ENCODE measurements around the gene RBM7.

The RBM7 gene

DNA sequence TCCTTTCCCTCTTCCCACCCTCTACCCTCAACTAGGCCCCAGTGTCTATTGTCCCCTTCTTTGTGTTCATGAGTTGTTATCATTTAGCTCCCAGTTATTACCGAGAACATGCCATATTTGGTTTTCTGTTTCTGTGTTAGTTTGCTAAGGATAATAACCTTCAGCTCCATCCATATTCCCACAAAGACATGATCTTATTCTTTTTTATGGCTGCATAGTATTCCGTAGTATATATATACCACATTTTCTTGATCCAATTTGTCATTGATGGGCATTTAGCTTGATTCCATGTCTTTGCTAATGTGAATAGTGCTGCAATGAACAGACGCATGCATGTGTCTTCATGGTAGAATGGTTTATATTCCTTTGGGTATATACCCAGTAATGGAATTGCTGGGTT is 18.0 kb upstream of the RBM7 start:
- Histone ChIP-seq H3K4me1 (ENCODE audit: insufficient read depth, low read length) (peaks cover 7% of the 10 kb centered on the region), H3K36me3 (ENCODE audit: insufficient read depth, low read length) (no peaks in the 10 kb centered on the region), H3K9me3 (ENCODE audit: control insufficient read depth, insufficient read depth, low read length) (no peaks in the 10 kb centered on the region; the same call in 1 of the 2 replicates), H3K9ac (ENCODE audit: low read depth, low read length) (no peak overlapping the region)

DNA sequence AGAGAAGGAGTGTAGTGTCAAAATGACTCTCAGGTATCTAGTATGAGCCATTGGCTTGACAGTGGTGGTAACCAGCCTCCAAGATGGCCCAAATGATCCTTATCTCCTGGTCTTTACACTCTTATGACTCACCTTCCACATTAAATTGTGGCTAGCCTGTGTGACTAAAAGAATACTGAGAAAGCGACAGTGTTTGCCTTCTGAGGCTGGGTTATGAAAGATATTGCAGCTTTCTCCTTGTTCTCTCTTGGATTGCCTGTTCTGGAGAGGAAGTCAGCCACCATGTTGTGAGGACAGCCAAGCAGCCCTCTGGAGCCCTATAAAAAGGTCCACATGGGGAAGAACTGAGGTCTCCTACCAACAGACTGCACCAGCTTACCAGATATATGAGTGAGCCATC is 16.0 kb upstream of the RBM7 start:
- H3K36me3 ChIP-seq (ENCODE audit: insufficient read depth, low read length), result no peaks in the 10 kb centered on the region
- no peaks in the 10 kb centered on the region; the same call in 1 of the 2 replicates for H3K9me3 ChIP-seq (ENCODE audit: control insufficient read depth, insufficient read depth, low read length)
- H3K4me1 ChIP-seq (ENCODE audit: insufficient read depth, low read length), result no peaks in the 10 kb centered on the region
- no peak overlapping the region for H3K9ac ChIP-seq (ENCODE audit: low read depth, low read length)

DNA sequence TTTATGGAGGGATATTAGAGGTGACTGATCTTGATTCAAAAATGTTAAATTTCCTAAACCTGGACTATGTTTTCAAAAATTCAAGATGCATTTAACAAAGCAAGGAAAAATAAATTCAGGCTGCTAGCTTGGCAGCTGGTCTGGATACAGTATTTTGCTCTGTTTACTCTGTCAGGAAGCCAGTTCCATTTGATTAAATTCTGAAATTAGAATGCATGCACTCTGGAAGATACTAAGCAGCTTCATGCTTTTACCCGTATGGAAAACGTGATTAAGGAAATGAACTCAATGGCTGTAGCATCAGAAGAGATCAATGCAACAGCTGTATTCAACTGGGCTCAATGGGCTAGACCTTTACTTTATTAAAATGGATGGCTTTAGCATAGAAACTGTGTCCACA is 14.3 kb upstream of the RBM7 start:
- H3K4me1 ChIP-seq (ENCODE audit: insufficient read depth, low read length), result no peaks in the 10 kb centered on the region
- H3K9ac ChIP-seq (ENCODE audit: low read depth, low read length), result no peak overlapping the region
- no peaks in the 10 kb centered on the region; the same call in 1 of the 2 replicates for H3K9me3 ChIP-seq (ENCODE audit: control insufficient read depth, insufficient read depth, low read length)
- no peaks in the 10 kb centered on the region for H3K36me3 ChIP-seq (ENCODE audit: insufficient read depth, low read length)

DNA sequence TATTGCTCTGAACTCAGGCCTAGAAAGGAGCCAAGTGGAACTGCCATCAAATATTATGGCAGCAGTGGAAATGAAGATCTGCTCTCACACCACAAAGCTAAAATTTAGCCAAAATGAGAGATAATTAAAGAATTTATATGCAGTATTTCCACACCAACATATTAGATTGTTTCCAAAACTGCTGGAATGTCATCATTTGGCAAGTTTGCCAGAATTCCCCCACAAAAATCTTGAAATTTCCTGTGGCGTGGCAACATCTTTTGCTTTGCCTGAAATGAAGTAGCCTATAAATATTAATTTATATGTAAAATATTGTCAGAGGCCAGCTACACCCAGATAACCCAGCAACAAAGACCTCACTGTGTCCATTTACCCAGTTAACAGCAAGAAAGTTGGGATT is 13.9 kb upstream of the RBM7 start:
- no peaks in the 10 kb centered on the region for H3K36me3 ChIP-seq (ENCODE audit: insufficient read depth, low read length)
- no peaks in the 10 kb centered on the region; the same call in 1 of the 2 replicates for H3K9me3 ChIP-seq (ENCODE audit: control insufficient read depth, insufficient read depth, low read length)
- H3K4me1 ChIP-seq (ENCODE audit: insufficient read depth, low read length), result no peaks in the 10 kb centered on the region
- no peak overlapping the region for H3K9ac ChIP-seq (ENCODE audit: low read depth, low read length)

DNA sequence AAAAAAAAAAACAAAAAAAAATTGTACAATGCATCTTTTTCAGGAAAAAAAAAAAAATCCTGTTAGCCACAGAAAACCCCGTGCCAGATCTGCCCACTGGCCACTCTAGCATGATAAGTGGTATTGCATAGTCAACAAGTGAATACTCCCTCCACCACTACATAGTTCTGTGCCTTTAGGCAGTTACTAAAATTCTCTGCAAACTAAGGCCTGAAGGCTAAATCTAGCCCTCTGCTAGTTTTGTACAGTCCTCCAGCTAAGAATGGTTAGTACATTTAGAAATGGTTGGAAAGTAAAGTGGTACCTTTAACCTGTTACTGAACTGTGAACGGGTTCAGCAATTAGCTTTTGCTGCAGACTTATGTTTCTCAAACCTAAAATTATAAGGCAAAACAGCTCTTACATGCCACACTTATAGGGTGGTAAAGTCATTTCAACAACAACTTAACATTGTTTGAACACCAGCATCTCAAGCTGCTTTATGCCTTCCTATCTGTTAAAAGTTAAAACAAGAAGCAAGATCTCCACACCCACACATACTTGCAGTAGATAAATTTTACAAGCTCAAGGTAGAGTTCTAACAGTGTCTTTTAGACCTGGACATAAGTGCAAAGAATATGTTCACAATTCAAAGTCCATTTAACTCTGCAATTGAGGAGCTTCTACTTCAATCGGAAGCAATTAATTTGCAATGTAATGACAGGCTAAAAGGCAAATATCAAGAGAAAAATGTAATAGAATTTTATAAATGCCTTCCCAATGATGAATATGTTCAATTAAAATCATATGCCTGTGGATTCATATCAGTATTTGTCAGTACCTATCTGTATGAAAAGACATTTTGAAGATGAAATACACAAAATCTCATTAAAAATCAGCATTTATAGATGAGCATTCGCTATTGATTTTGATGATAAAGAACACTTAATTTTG is 7.5 kb upstream of the RBM7 start:
- Histone ChIP-seq H3K36me3 (ENCODE audit: insufficient read depth, low read length) (no peaks in the 10 kb centered on the region), H3K9ac (ENCODE audit: low read depth, low read length) (no peak overlapping the region), H3K4me1 (ENCODE audit: insufficient read depth, low read length) (peaks cover 10% of the 10 kb centered on the region), H3K9me3 (ENCODE audit: control insufficient read depth, insufficient read depth, low read length) (no peaks in the 10 kb centered on the region)

DNA sequence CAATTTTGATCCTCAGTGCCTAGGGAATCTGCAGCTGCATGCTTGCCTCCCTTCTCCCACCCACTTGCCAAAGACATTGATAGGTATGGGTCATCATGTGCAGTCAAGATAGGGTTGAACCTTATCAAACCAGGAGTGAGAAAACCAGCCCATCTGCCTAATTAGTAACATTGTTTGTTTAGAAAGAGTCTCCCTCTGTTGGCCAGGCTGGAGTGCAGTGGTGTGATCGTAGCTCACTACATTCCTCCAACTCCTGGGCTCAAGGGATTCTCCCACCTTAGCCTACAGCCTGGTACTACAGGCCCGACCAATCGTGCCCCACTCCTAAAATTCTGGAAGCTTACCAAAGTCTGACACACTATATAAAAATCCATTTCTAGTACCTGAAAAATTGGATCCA is 4.7 kb upstream of the RBM7 start:
- no peaks in the 10 kb centered on the region for H3K36me3 ChIP-seq (ENCODE audit: insufficient read depth, low read length)
- no peak overlapping the region for H3K9ac ChIP-seq (ENCODE audit: low read depth, low read length)
- H3K4me1 ChIP-seq (ENCODE audit: insufficient read depth, low read length), result peaks cover 19% of the 10 kb centered on the region
- H3K9me3 ChIP-seq (ENCODE audit: control insufficient read depth, insufficient read depth, low read length), result no peaks in the 10 kb centered on the region

DNA sequence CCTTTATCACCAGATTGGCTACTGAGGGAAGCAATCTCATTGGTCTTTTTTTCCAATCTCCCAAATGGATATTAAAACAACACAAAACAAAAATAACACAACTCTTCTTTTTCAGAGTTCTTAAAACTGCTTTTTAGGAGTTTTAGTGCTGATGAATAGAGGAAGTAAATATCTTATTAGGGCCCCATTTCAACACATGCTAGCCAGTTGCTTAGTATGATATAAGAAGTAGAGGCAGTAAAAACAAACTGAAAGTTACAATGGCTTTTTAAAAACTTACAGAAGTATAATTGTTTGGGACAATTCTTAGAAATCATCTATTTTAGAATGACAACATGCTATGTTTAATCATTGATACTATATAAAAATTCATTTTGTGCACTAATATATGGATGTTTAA is 3.5 kb upstream of the RBM7 start:
- H3K9ac ChIP-seq (ENCODE audit: low read depth, low read length), result no peak overlapping the region
- H3K36me3 ChIP-seq (ENCODE audit: insufficient read depth, low read length), result no peaks in the 10 kb centered on the region
- no peaks in the 10 kb centered on the region for H3K9me3 ChIP-seq (ENCODE audit: control insufficient read depth, insufficient read depth, low read length)
- H3K4me1 ChIP-seq (ENCODE audit: insufficient read depth, low read length), result peaks cover 19% of the 10 kb centered on the region

DNA sequence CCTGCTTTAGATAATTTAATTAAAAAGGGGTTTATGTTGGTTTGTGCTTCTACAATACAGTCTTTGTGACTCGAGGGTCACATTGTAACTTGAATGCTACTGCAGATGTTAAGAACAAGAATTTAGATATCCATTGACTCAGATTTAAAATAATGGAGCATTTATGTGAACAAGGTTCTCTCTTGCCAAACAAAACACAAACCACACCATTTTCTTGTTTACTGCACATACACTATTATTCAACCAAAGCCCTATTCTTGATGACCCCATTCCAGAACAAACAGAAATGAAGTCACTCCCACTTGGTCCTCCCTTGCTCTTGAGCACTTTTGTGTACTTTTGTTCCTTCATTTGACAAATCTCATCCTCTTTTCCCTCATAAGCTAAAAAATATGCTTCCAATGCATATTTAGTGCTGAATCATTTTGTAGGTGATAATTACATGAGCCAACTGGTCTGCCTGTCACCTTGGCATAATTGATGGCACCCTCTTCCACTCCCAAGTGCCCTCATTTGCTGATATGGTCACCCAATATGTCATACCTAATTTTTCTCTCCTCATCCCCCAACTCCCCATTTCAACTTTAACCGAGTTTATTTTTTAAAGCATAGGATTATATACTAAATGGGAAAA is 3.0 kb upstream of the RBM7 start:
- H3K9ac ChIP-seq (ENCODE audit: low read depth, low read length), result no peak overlapping the region
- H3K36me3 ChIP-seq (ENCODE audit: insufficient read depth, low read length), result no peaks in the 10 kb centered on the region
- H3K9me3 ChIP-seq (ENCODE audit: control insufficient read depth, insufficient read depth, low read length), result no peaks in the 10 kb centered on the region
- H3K4me1 ChIP-seq (ENCODE audit: insufficient read depth, low read length), result peaks cover 19% of the 10 kb centered on the region

DNA sequence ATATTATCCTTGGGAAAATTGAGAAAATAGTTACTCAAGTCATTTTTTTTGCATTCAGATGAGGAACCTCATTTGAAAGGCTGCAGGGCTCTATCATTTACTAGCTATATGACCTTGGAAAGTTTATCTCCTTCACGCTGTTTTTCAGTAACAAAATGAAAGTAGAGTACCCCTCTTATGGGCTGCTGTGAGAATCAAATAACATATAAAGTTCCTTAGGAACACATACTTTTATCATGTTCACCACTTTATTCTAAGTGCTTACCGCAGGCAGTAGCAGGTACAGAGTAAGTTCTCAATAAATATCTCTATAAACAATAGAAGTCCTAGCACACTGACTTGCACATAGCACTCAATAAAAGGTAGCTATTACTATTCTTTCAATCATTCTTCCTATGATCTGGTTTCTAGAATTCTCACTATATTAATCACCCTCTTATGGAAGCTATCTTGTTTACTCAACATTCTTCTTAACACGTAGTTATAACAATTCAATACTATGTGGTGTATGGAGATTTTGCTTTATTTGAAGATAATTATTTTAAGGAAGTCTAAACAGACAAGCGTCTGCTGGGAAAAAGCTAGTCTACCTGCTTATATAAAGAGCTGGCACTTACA is 2.1 kb upstream of the RBM7 start:
- Histone ChIP-seq H3K36me3 (ENCODE audit: insufficient read depth, low read length) (no peaks in the 10 kb centered on the region), H3K4me1 (ENCODE audit: insufficient read depth, low read length) (peaks cover 19% of the 10 kb centered on the region), H3K9me3 (ENCODE audit: control insufficient read depth, insufficient read depth, low read length) (no peaks in the 10 kb centered on the region), H3K9ac (ENCODE audit: low read depth, low read length) (peak overlapping the region; percentile 93; the same call in 1 of the 2 replicates)

DNA sequence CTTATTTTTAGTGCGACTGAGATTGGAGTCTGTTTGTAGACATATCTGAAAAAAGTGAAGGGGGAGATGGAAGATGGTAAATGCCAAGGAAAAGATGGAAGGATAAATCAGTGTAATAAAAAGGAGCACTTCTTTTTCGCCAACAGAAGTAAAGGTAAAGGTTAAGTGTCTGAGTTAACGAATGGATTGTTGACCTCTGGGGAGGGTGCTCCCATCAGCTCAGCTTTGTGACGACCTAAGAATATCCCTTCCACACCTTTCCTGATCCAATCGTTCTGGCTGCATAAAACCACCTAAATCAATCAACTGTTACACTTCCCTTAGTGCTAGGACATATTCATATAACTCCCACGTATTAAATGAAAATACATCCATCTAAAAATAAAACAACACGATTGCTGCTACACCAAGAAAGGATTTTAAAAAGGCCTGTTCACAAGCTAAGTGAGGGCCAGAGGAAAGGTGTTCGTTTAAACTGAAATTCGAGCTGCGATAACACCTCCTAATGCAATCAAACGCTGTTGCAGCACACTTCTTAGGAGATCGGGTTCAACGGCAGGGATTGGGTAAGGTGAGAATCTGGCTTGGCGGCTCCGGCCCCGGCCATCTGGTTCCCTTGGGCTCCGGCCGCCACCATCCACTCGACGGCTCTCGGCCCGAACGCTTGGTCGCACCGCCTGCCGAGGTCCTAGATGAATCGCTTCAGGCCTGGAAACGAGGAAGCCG is 813 bp upstream of the RBM7 start:
- Histone ChIP-seq H3K4me1 (ENCODE audit: insufficient read depth, low read length) (peaks cover 19% of the 10 kb centered on the region), H3K36me3 (ENCODE audit: insufficient read depth, low read length) (no peaks in the 10 kb centered on the region), H3K9me3 (ENCODE audit: control insufficient read depth, insufficient read depth, low read length) (no peaks in the 10 kb centered on the region), H3K9ac (ENCODE audit: low read depth, low read length) (peak overlapping the region; percentile 93)

DNA sequence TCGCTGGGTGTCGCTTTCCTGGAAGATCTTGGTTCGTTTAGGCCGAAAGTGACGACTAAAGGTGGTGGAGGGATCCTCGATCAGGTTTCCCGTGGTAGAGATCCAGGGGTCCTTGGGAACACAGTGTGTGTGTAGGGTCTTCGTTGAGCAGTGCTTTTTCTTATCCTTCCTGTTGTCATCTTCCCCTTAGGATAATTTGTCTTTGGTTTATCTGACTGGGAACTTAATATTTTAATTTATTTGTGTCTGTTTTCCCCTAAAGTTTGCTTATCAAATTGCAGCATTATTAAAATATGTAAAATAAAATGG is 403 bp downstream of the RBM7 start:
- peaks cover 15% of the 10 kb centered on the region; the same call in 1 of the 2 replicates for H3K4me1 ChIP-seq (ENCODE audit: insufficient read depth, low read length)
- H3K9me3 ChIP-seq (ENCODE audit: control insufficient read depth, insufficient read depth, low read length), result no peaks in the 10 kb centered on the region
- peaks cover 7% of the 10 kb centered on the region for H3K36me3 ChIP-seq (ENCODE audit: insufficient read depth, low read length)
- peak overlapping the region; percentile 93 for H3K9ac ChIP-seq (ENCODE audit: low read depth, low read length)

DNA sequence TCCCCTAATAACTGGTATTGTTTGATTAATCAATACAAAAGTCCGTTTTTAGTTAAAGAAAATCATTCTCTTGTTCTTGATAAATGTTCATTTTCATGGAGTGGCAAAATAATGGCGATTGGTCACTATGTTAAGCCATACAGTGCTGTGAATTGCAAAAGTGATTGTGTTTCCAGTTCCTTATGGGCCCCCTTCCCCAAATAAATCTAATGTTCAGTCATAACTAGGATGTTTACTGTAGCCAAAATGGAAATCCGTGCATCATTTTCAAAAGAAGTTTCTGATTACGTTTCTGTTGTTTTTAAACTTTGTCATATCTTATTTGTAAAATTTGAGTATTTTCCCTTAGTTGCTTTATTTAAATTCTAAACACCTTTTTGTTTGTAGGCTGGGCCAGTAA is 845 bp downstream of the RBM7 start:
- H3K9ac ChIP-seq (ENCODE audit: low read depth, low read length), result peak overlapping the region; percentile 93
- peaks cover 7% of the 10 kb centered on the region for H3K36me3 ChIP-seq (ENCODE audit: insufficient read depth, low read length)
- H3K4me1 ChIP-seq (ENCODE audit: insufficient read depth, low read length), result peaks cover 10% of the 10 kb centered on the region; the same call in 1 of the 2 replicates
- H3K9me3 ChIP-seq (ENCODE audit: control insufficient read depth, insufficient read depth, low read length), result no peaks in the 10 kb centered on the region

DNA sequence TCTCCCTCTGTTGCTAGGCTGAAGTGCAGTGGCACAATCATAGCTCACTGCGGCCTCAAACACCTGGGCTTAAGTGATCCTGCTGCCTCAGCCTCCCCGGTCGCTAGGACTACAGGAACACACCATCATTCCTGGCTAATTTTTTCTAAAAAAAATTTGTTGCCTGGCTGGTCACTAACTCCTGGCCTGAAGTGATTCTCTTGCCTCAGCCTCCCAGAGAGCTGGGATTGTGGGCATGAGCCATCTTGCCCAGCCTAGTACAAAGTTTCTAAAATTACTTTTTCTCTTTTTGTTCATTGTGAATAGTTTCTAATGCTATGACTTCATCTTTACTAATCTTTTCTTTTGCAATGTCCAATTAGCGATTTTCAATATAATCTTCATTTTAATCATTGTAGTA is 12.5 kb downstream of the RBM7 start:
- H3K36me3 ChIP-seq (ENCODE audit: insufficient read depth, low read length), result peaks cover 5% of the 10 kb centered on the region
- H3K4me1 ChIP-seq (ENCODE audit: insufficient read depth, low read length), result peaks cover 9% of the 10 kb centered on the region
- no peak overlapping the region for H3K9ac ChIP-seq (ENCODE audit: low read depth, low read length)
- no peaks in the 10 kb centered on the region for H3K9me3 ChIP-seq (ENCODE audit: control insufficient read depth, insufficient read depth, low read length)

DNA sequence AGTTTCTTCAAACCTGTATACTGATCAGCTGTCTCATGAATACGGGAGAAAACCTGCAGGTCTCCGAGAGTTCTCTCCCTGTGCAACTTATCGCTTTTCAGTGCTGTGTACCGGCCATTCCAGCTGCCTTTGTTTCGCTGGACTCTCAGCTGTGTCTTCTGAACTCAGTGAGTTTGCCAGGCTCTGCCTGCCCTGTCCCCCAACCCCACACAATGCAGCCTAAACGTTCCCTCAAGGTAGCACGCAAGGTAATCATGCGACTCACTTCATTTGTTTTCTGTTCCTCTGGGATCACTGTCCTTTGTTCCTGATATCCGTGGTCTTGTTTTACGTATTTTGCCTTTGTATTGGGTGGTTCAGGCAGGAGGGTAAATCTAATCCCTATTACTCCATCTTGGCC is 13.5 kb downstream of the RBM7 start:
- Histone ChIP-seq H3K4me1 (ENCODE audit: insufficient read depth, low read length) (peaks cover 9% of the 10 kb centered on the region), H3K9me3 (ENCODE audit: control insufficient read depth, insufficient read depth, low read length) (no peaks in the 10 kb centered on the region), H3K36me3 (ENCODE audit: insufficient read depth, low read length) (peaks cover 5% of the 10 kb centered on the region), H3K9ac (ENCODE audit: low read depth, low read length) (no peak overlapping the region)

Measured in ES-I3 (cell line).